GM12878 (cell line): ENCODE results near the gene ZNF679. TPM values are rescaled to one million over a fixed set of nuclear protein-coding genes. Genes with fewer than 3 reads are reported as not detected.

ENCODE experiments used
- ATAC-seq: fragments of 200-7000 bp; cut with Tn5 transposase; 3 replicates; pipeline ENCODE4 v1.9.1; 2020; ENCODE audit warnings: mild to moderate bottlenecking, moderate library complexity
- BruUV-seq: library from RNA; stranded (reverse); fragments of 400-500 nt; replicated peaks from 2 replicates; lab custom pipeline; 2021; lab: Mats Ljungman, UMichigan
- CTCF ChIA-PET: fragments of 300-600 bp; sonication (Branson Sonifier 250); formaldehyde crosslinking; extraction: SDS; loops from one replicate; lab custom pipeline; 2021; ENCODE audit warnings: inconsistent platforms; lab: Yijun Ruan, JAX
- POLR2A ChIA-PET: fragments of 350-600 bp; formaldehyde crosslinking; extraction: SDS; loops from one replicate; lab custom pipeline; 2021; ENCODE audit warnings: inconsistent platforms; lab: Charles Lee
- RAD21 ChIA-PET: fragments of 300-600 bp; sonication (Branson Sonifier 250); formaldehyde crosslinking; loops from one replicate; lab custom pipeline; 2023; ENCODE audit warnings: antibody characterized with exemption; ENCODE audit not compliant: unreplicated experiment; lab: Charles Lee
- SMC1A ChIA-PET: fragments of 300-600 bp; sonication (Branson Sonifier 250); formaldehyde crosslinking; loops from one replicate; lab custom pipeline; 2023; ENCODE audit not compliant: unreplicated experiment, uncharacterized antibody; lab: Charles Lee
- DNase-seq: peaks from one replicate; pipeline ENCODE4 v3.0.0-alpha.2; 2011; ENCODE audit warnings: low read depth, low spot score
- FAIRE-seq: peaks from 3 replicates; lab custom pipeline; 2011; peaks lifted over from hg19 to GRCh38; lab: Jason Lieb, UNC
- H2AFZ ChIP-seq: 2 replicates; pipeline ENCODE4 v1.6.0; 2011; ENCODE audit warnings: low read depth, low read length, control low read depth; ENCODE audit not compliant: control insufficient read depth
- H3K27ac ChIP-seq: 2 replicates; pipeline ENCODE4 v1.5.1; 2011; ENCODE audit warnings: control low read depth; ENCODE audit not compliant: control insufficient read depth, insufficient read depth
- H3K27me3 ChIP-seq, 2 experiments: replicated peaks in 1 of 2; 2 replicates each; pipeline versions ENCODE4 v1.6.0 to v1.6.1; 2011; ENCODE audit warnings: low read length in 1 of 2; ENCODE audit not compliant: control insufficient read depth in 2 of 2, insufficient read depth in 2 of 2
- H3K36me3 ChIP-seq, 2 experiments: 2 replicates each; pipeline ENCODE4 v1.5.1; 2011; ENCODE audit warnings: low read length in 1 of 2; ENCODE audit not compliant: control insufficient read depth in 2 of 2, insufficient read depth in 2 of 2
- H3K4me1 ChIP-seq: 2 replicates; pipeline ENCODE4 v1.6.1; 2011; ENCODE audit warnings: mild to moderate bottlenecking, low read length, moderate library complexity, mixed read lengths; ENCODE audit not compliant: control insufficient read depth, insufficient read depth
- H3K4me2 ChIP-seq: 2 replicates; pipeline ENCODE4 v1.6.0; 2011; ENCODE audit warnings: control low read depth; ENCODE audit not compliant: control insufficient read depth, insufficient read depth
- H3K4me3 ChIP-seq: fragments of 200-600 bp; sonication (generic); 2 replicates; pipeline ENCODE4 v1.5.1; 2016
- H3K79me2 ChIP-seq: 2 replicates; pipeline ENCODE4 v1.6.0; 2011; ENCODE audit warnings: low read length; ENCODE audit not compliant: control insufficient read depth, insufficient read depth
- H3K9ac ChIP-seq: 2 replicates; pipeline ENCODE4 v1.8.0; 2011; ENCODE audit warnings: low read length, control low read depth, mixed read lengths; ENCODE audit not compliant: control insufficient read depth, insufficient read depth
- H3K9me3 ChIP-seq: replicated peaks from 3 replicates; pipeline ENCODE4 v1.5.1; 2011; ENCODE audit warnings: mild to moderate bottlenecking, low read length; ENCODE audit not compliant: control insufficient read depth, insufficient read depth
- H4K20me1 ChIP-seq: 2 replicates; pipeline ENCODE4 v1.6.0; 2011; ENCODE audit not compliant: control insufficient read depth, insufficient read depth
- ATF7 ChIP-seq: fragments of 450-650 bp; IDR thresholded peaks from 2 replicates; pipeline ENCODE4 v1.6.1; 2016; ENCODE audit warnings: low read depth, mild to moderate bottlenecking
- CBFB ChIP-seq: IDR thresholded peaks from 2 replicates; pipeline ENCODE4 v1.6.1; 2016; ENCODE audit warnings: antibody characterized with exemption, low read depth
- CEBPZ ChIP-seq: fragments of 150-350 bp; IDR thresholded peaks from 2 replicates; pipeline ENCODE4 v1.6.1; 2016; ENCODE audit warnings: low read depth, low read length
- CHD1 ChIP-seq: IDR thresholded peaks from 2 replicates; pipeline ENCODE4 v1.6.1; 2012; ENCODE audit warnings: low read depth, low read length, improper control_type of control experiment
- EGR1 ChIP-seq, 2 experiments: IDR thresholded peaks; 1 replicate in 1 of 2; 2 replicates in 1 of 2; pipeline ENCODE4 v1.6.1; 2011 to 2012; ENCODE audit warnings: low read depth in 2 of 2, low read length in 2 of 2, borderline replicate concordance in 1 of 2, mild to moderate bottlenecking in 1 of 2, moderate library complexity in 1 of 2
- GABPA ChIP-seq: IDR thresholded peaks from 2 replicates; pipeline ENCODE4 v1.6.1; 2014; ENCODE audit warnings: antibody characterized with exemption, low read depth, mild to moderate bottlenecking, inconsistent platforms
- NFYB ChIP-seq: IDR thresholded peaks from 2 replicates; pipeline ENCODE4 v1.6.1; 2011; ENCODE audit warnings: low read depth, mild to moderate bottlenecking, low read length, improper control_type of control experiment, moderate library complexity; ENCODE audit not compliant: insufficient read depth
- NR2C2 ChIP-seq: IDR thresholded peaks from 2 replicates; pipeline ENCODE4 v1.6.1; 2011; ENCODE audit warnings: borderline replicate concordance, low read depth; ENCODE audit not compliant: control insufficient read depth, insufficient read length
- PAX8 ChIP-seq: fragments of 450-650 bp; IDR thresholded peaks from 2 replicates; pipeline ENCODE4 v1.6.1; 2017; ENCODE audit warnings: mild to moderate bottlenecking, moderate library complexity
- RELA ChIP-seq: fragments of 450-650 bp; IDR thresholded peaks from 2 replicates; pipeline ENCODE4 v1.8.0; 2014; ENCODE audit warnings: borderline replicate concordance; ENCODE audit not compliant: partially characterized antibody
- RUNX3 ChIP-seq: IDR thresholded peaks from 2 replicates; pipeline ENCODE4 v1.6.1; 2012; ENCODE audit warnings: low read length, inconsistent platforms
- SKIL ChIP-seq: fragments of 450-650 bp; IDR thresholded peaks from 2 replicates; pipeline ENCODE4 v1.6.1; 2017; ENCODE audit warnings: mild to moderate bottlenecking, low read depth, inconsistent platforms; ENCODE audit not compliant: poor library complexity, severe bottlenecking
- TCF7 ChIP-seq: IDR thresholded peaks from 2 replicates; pipeline ENCODE4 v1.6.1; 2014; ENCODE audit warnings: antibody characterized with exemption, borderline replicate concordance
- USF1 ChIP-seq: IDR thresholded peaks from 2 replicates; pipeline ENCODE4 v1.6.1; 2011; ENCODE audit warnings: borderline replicate concordance, low read depth, mild to moderate bottlenecking, moderate library complexity, mixed read lengths, low read length; ENCODE audit not compliant: insufficient read depth; ENCODE audit errors: extremely low read length
- ZBTB11 ChIP-seq: fragments of 450-650 bp; formaldehyde crosslinking; IDR thresholded peaks from 2 replicates; pipeline ENCODE4 v1.5.0; 2022; ENCODE audit warnings: mild to moderate bottlenecking, missing genetic modification characterization
- WGBS: methylation state at CpG from one replicate; pipeline ENCODE4 v1.1.6; 2016; ENCODE audit warnings: low lambda C conversion rate; ENCODE audit not compliant: insufficient replicate concordance, insufficient coverage; ENCODE audit errors: missing lambda C conversion rate; 5-methylcytosine and 5-hydroxymethylcytosine counted together
- in situ Hi-C: fragments of 300-500 bp; cut with MboI; formaldehyde crosslinking; loops from 9 replicates; pipeline ENCODE4 v1.14.3; 2018; ENCODE audit warnings: mixed read lengths
- intact Hi-C: fragments of 100-400 bp; cut with micrococcal nuclease; formaldehyde crosslinking; loops from one replicate; pipeline ENCODE4 v1.14.2; 2022; ENCODE audit not compliant: unreplicated experiment
- polyA plus RNA-seq, 11 experiments: library from polyadenylated mRNA; depleted of rRNA in 4 of 11; unstranded in 6 of 11; stranded (reverse) in 5 of 11; fragments of >200 nt; fragmentation: Nextera tagmentation in 4 of 11; fragmentation: Illumina TruSeq in 1 of 11; extraction: Ambion mirVana in 4 of 11; extraction: Trizol in 1 of 11; gene quantifications; 1 replicate in 1 of 11; 2 replicates in 10 of 11; pipeline versions ENCODE4 v1.2.1 to v1.2.3, GENCODE V29; 2011 to 2016; ENCODE audit warnings: inconsistent platforms in 2 of 11, missing spikeins in 2 of 11, low read depth in 1 of 11
- total RNA-seq, 4 experiments: library from RNA; depleted of rRNA in 3 of 4; stranded (reverse); fragments of >200 nt in 3 of 4; fragmentation: Illumina TruSeq in 1 of 4; extraction: Trizol in 1 of 4; gene quantifications; 2 replicates each; pipeline versions ENCODE4 v1.2.1 to v1.2.3, GENCODE V29; 2013 to 2021

The ZNF679 gene
- total and polyA plus RNA-seq, 10 of the 15 experiments (the other 5 are each of a cell fraction or from before 2014, with no cell fraction given): not detected

- Histone ChIP-seq H3K9ac (no peak overlapping the region), H3K27ac (no peak overlapping the region), H4K20me1 (no peaks in the 10 kb centered on the region), H3K4me1 (no peaks in the 10 kb centered on the region; the same call in 1 of the 2 replicates), H3K27me3 (no peaks in the 10 kb centered on the region), H3K36me3 (no peaks in the 10 kb centered on the region), H3K4me3 (no peak overlapping the region), H3K79me2 (peaks cover 16% of the 10 kb centered on the region), H3K9me3 (no peaks in the 10 kb centered on the region; the same call in 2 of the 3 replicates), H2AFZ (no peak overlapping the region), H3K4me2 (no peak overlapping the region)
- ChIA-PET CTCF (no interaction called here), RAD21 (no interaction called here), POLR2A (no interaction called here), SMC1A (no interaction called here)
- WGBS: 78% methylated on average over 3 of the region's 3 CpGs
- DNase-seq (no peak), ATAC-seq (no peak), FAIRE-seq (no peak)
- in situ Hi-C loops (loop anchor here (10.0 kb wide), 2 partner anchors 594 to 1064 kb away; partner anchors contain the start of genes ZNF273 and ZNF92), intact Hi-C loops (loop anchor here (5.0 to 10.0 kb wide), 2 partner anchors 592 to 1074 kb away; partner anchors contain the start of gene ZNF273)
- BruUV-seq: no TSS peak
- TF ChIP-seq GABPA (no peak), ZBTB11 (CRISPR knock-in tag) (no peak), USF1 (no peak), TCF7 (no peak), NR2C2 (no peak), EGR1 (IDR thresholded peaks at IDR 0.05; ENCODE audit: borderline replicate concordance in 1 of 2, low read depth in 2 of 2, low read length in 2 of 2) (no peak), NFYB (no peak), RELA (no peak), CEBPZ (no peak), CHD1 (no peak), RUNX3 (no peak), ATF7 (no peak), PAX8 (no peak), CBFB (no peak), SKIL (no peak)
Measured at GRCh38 chr7:64310426-64310825, 82.2 kb downstream of the ZNF679 start.
